ENCODE measurements around the gene ANKRD9.

The ANKRD9 gene

DNA sequence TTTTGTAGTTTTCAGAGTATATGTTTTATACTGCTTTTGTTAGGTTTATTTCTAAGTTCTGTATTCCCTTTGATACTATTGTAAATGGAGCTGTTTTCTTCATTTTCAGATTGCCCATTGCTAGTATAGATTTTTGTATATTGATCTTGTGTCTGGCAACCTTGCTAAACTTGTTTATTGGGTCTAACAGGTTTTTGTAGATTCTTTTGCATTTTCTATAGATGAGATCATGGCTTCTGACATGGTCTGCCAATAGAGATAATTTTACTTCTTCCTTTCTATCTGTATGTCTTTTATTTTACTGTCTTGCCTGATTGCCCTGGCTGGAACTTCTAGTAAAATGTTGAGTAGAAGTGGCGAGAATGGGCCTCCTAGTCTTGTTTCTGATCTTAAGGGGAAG lies 40.3 kb downstream of the ANKRD9 start:
- Histone ChIP-seq H3K36me3 (ENCODE audit: insufficient read depth, low read length) (no peaks in the 10 kb centered on the region), H3K9ac (ENCODE audit: low read depth, low read length) (no peak overlapping the region), H3K9me3 (ENCODE audit: control insufficient read depth, insufficient read depth, low read length) (no peaks in the 10 kb centered on the region), H3K4me1 (ENCODE audit: insufficient read depth, low read length) (no peaks in the 10 kb centered on the region)

DNA sequence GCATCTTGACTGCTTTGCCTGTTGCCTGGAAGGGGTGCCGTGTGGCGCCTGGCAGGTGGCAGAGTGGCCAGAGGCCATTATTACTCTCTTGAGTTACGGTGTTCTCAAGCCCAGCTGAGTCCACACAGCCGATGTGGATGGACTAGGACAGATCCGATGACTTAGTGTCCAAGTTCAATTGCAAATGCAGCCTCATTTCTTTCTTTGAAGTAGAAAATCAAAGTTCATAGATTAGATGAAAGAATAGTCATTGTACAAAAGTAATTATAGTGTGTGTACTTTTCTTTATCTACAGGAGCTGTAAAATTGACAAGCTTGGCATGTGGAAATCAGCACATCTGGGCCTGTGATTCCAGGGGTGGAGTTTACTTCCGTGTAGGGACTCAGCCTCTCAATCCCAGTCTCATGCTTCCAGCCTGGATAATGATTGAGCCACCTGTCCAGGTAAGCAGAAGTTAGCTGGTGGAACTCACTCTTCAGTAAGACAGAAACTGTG lies 44.7 kb downstream of the ANKRD9 start:
- no peaks in the 10 kb centered on the region; the same call in 1 of the 2 replicates for H3K36me3 ChIP-seq (ENCODE audit: insufficient read depth, low read length)
- no peaks in the 10 kb centered on the region for H3K4me1 ChIP-seq (ENCODE audit: insufficient read depth, low read length)
- no peak overlapping the region for H3K9ac ChIP-seq (ENCODE audit: low read depth, low read length)
- no peaks in the 10 kb centered on the region for H3K9me3 ChIP-seq (ENCODE audit: control insufficient read depth, insufficient read depth, low read length)

GRCh38 chr14:102464006-102464405 lies 45.6 kb downstream of the ANKRD9 start:
- Histone ChIP-seq H3K36me3 (ENCODE audit: insufficient read depth, low read length) (no peaks in the 10 kb centered on the region; the same call in 1 of the 2 replicates), H3K9me3 (ENCODE audit: control insufficient read depth, insufficient read depth, low read length) (no peaks in the 10 kb centered on the region)

GRCh38 chr14:102462391-102462790 lies 47.2 kb downstream of the ANKRD9 start:
- no peak overlapping the region for H3K9ac ChIP-seq (ENCODE audit: low read depth, low read length)
- no peaks in the 10 kb centered on the region; the same call in 1 of the 2 replicates for H3K36me3 ChIP-seq (ENCODE audit: insufficient read depth, low read length)
- no peaks in the 10 kb centered on the region for H3K4me1 ChIP-seq (ENCODE audit: insufficient read depth, low read length)
- H3K9me3 ChIP-seq (ENCODE audit: control insufficient read depth, insufficient read depth, low read length), result no peaks in the 10 kb centered on the region

More at GRCh38 chr14:102464006-102464405, 45.6 kb downstream of the ANKRD9 start:
- Histone ChIP-seq H3K4me1 (ENCODE audit: insufficient read depth, low read length) (no peaks in the 10 kb centered on the region), H3K9ac (ENCODE audit: low read depth, low read length) (no peak overlapping the region)

GRCh38 chr14:102461490-102462338 lies 47.9 kb downstream of the ANKRD9 start:
- Histone ChIP-seq H3K9me3 (ENCODE audit: control insufficient read depth, insufficient read depth, low read length) (no peaks in the 10 kb centered on the region), H3K4me1 (ENCODE audit: insufficient read depth, low read length) (no peaks in the 10 kb centered on the region), H3K36me3 (ENCODE audit: insufficient read depth, low read length) (no peaks in the 10 kb centered on the region; the same call in 1 of the 2 replicates), H3K9ac (ENCODE audit: low read depth, low read length) (no peak overlapping the region)

DNA sequence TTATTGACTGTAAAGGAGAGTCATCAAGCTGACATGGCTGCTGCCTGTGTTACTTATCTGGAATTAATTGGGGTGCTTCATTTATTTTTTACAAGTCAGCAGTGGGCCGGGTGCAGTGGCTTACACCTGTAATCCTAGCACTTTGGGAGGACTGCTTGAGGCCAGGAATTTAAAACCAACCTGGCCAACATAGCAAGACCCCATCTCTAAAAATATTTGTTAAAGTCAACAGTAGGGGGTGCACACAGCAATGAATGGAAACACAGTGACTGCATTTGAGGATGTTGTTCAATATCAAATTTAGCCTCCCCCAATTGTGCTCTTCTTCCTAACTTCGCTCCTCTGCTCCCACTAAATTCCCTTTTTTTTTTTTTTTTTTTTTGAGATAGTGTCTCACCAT lies 52.1 kb downstream of the ANKRD9 start:
- Histone ChIP-seq H3K36me3 (ENCODE audit: insufficient read depth, low read length) (peaks cover 4% of the 10 kb centered on the region; the same call in 1 of the 2 replicates), H3K9ac (ENCODE audit: low read depth, low read length) (no peak overlapping the region), H3K9me3 (ENCODE audit: control insufficient read depth, insufficient read depth, low read length) (no peaks in the 10 kb centered on the region), H3K4me1 (ENCODE audit: insufficient read depth, low read length) (no peaks in the 10 kb centered on the region)

DNA sequence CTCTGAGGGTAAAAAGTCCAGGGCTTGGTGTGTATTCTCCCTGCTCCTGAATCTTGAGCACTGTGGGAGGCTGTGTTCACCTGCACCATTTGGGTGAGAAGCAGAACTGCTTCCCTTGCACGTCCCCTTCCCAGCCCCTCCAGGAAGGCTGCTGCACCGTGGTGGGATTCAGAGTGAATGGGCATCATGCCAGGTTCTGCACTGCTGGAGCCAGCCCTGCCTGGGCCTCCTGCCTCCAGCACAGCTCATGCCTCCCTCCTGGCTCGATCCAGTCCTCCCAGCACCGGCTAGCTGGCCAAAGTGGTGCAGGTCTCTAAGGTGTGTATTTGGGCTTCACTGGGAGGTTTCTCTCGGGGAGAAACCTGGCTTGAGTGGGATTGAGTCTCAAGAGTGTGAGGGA lies 54.9 kb downstream of the ANKRD9 start:
- H3K9me3 ChIP-seq (ENCODE audit: control insufficient read depth, insufficient read depth, low read length), result no peaks in the 10 kb centered on the region
- no peaks in the 10 kb centered on the region for H3K4me1 ChIP-seq (ENCODE audit: insufficient read depth, low read length)
- no peak overlapping the region for H3K9ac ChIP-seq (ENCODE audit: low read depth, low read length)
- peaks cover 7% of the 10 kb centered on the region for H3K36me3 ChIP-seq (ENCODE audit: insufficient read depth, low read length)

DNA sequence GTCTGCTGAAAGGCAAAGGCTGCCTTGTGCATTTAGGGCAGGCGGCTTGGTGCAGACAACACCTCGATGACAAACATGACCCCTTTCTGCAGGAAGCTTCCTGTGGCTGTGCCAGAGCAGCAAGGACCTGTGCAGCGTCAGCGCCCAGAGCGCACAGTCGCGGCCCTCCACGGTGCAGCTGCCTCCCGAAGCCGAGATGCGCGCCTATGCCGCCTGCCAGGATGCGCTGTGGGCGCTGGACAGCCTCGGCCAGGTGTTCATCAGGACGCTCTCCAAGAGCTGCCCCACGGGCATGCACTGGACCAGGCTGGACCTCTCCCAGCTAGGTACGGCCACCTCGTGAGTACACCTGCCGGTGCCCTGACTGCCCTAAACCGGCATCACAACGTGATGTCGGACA lies 57.3 kb downstream of the ANKRD9 start:
- no peaks in the 10 kb centered on the region for H3K9me3 ChIP-seq (ENCODE audit: control insufficient read depth, insufficient read depth, low read length)
- no peaks in the 10 kb centered on the region for H3K4me1 ChIP-seq (ENCODE audit: insufficient read depth, low read length)
- peaks cover 7% of the 10 kb centered on the region for H3K36me3 ChIP-seq (ENCODE audit: insufficient read depth, low read length)
- H3K9ac ChIP-seq (ENCODE audit: low read depth, low read length), result no peak overlapping the region

Data from ES-I3 (cell line).